Activated T-cell treated with anti-CD3 and anti-CD28 coated beads, Interleukin-2, amount 50 U/mL, for 4 hours (primary cell): ENCODE results near the gene RFNG. TPM values are rescaled to one million over a fixed set of nuclear protein-coding genes. Genes with fewer than 3 reads are reported as not detected.

ENCODE experiments used
- ATAC-seq, 2 donors: fragments of 200-7000 bp; cut with Tn5 transposase; one replicate each; pipeline ENCODE4 v1.10.0; 2021
- DNase-seq: peaks from one replicate; pipeline ENCODE4 v3.0.0-alpha.2; 2020
- H3K27me3 Mint-ChIP-seq: one replicate; pipeline ENCODE4 v1.8.0; 2021; ENCODE audit warnings: low read depth, mixed read lengths
- H3K36me3 Mint-ChIP-seq: one replicate; pipeline ENCODE4 v1.8.0; 2022; ENCODE audit warnings: mixed read lengths; ENCODE audit not compliant: insufficient read depth
- H3K4me1 Mint-ChIP-seq: one replicate; pipeline ENCODE4 v1.8.0; 2021; ENCODE audit warnings: low read depth, mixed read lengths
- H3K4me3 Mint-ChIP-seq: one replicate; pipeline ENCODE4 v1.8.0; 2021; ENCODE audit warnings: mild to moderate bottlenecking, moderate library complexity, mixed read lengths
- H3K9me3 Mint-ChIP-seq: one replicate; pipeline ENCODE4 v1.8.0; 2021; ENCODE audit warnings: mixed read lengths
- total RNA-seq, 3 donors: library from RNA; stranded (reverse); gene quantifications; one replicate each; pipeline ENCODE4 v1.2.1, GENCODE V29; 2021

RFNG gene
- total RNA-seq, 3 donors from 2014 or later, result 20.3 to 21.5 (median 20.4) TPM

- Mint-ChIP-seq H3K27me3 (no peaks in the 10 kb centered on the region), H3K36me3 (peaks cover 7% of the 10 kb centered on the region), H3K4me3 (no peak overlapping the region), H3K4me1 (peaks cover 10% of the 10 kb centered on the region), H3K9me3 (no peaks in the 10 kb centered on the region)
- DNase-seq, result no peak
- ATAC-seq, result no peak
Measured at GRCh38 chr17:82061047-82061925, 9.7 kb upstream of the RFNG start.

GRCh38 chr17:82060614-82061013 is 9.0 kb upstream of the RFNG start:
- Mint-ChIP-seq H3K9me3 (no peaks in the 10 kb centered on the region), H3K4me3 (no peak overlapping the region), H3K4me1 (peaks cover 7% of the 10 kb centered on the region), H3K27me3 (no peaks in the 10 kb centered on the region), H3K36me3 (peaks cover 7% of the 10 kb centered on the region)
- ATAC-seq (no peak), DNase-seq (no peak)

GRCh38 chr17:82060001-82060380 is 8.4 kb upstream of the RFNG start:
- no peak for DNase-seq
- no peaks in the 10 kb centered on the region for H3K27me3 Mint-ChIP-seq
- H3K4me3 Mint-ChIP-seq, result no peak overlapping the region
- no peaks in the 10 kb centered on the region for H3K9me3 Mint-ChIP-seq
- ATAC-seq, result no peak
- peaks cover 7% of the 10 kb centered on the region for H3K36me3 Mint-ChIP-seq
- H3K4me1 Mint-ChIP-seq, result peaks cover 7% of the 10 kb centered on the region

GRCh38 chr17:82059272-82060000 is 7.8 kb upstream of the RFNG start:
- Mint-ChIP-seq H3K36me3 (peaks cover 7% of the 10 kb centered on the region), H3K9me3 (no peaks in the 10 kb centered on the region), H3K4me3 (no peak overlapping the region), H3K4me1 (peaks cover 5% of the 10 kb centered on the region), H3K27me3 (no peaks in the 10 kb centered on the region)
- no peak for ATAC-seq
- no peak for DNase-seq

- ATAC-seq (no peak), DNase-seq (no peak)
- H3K36me3 Mint-ChIP-seq, result peaks cover 7% of the 10 kb centered on the region
- H3K9me3 Mint-ChIP-seq, result no peaks in the 10 kb centered on the region
- no peaks in the 10 kb centered on the region for H3K4me1 Mint-ChIP-seq
- H3K4me3 Mint-ChIP-seq, result no peak overlapping the region
- H3K27me3 Mint-ChIP-seq, result no peaks in the 10 kb centered on the region
Measured at GRCh38 chr17:82058855-82059249, 7.2 kb upstream of the RFNG start.

GRCh38 chr17:82058230-82058854 is 6.7 kb upstream of the RFNG start:
- ATAC-seq (no peak), DNase-seq (no peak)
- Mint-ChIP-seq H3K9me3 (no peaks in the 10 kb centered on the region), H3K4me1 (peaks cover 2% of the 10 kb centered on the region), H3K4me3 (no peak overlapping the region), H3K36me3 (peaks cover 7% of the 10 kb centered on the region), H3K27me3 (no peaks in the 10 kb centered on the region)

- Mint-ChIP-seq H3K36me3 (peaks cover 7% of the 10 kb centered on the region), H3K27me3 (no peaks in the 10 kb centered on the region)
Measured at GRCh38 chr17:82056729-82057621, 5.4 kb upstream of the RFNG start.

GRCh38 chr17:82055965-82056728 is 4.5 kb upstream of the RFNG start:
- DNase-seq (no peak), ATAC-seq (no peak)
- Mint-ChIP-seq H3K9me3 (no peaks in the 10 kb centered on the region), H3K4me3 (no peak overlapping the region), H3K27me3 (no peaks in the 10 kb centered on the region), H3K36me3 (peaks cover 7% of the 10 kb centered on the region), H3K4me1 (peaks cover 2% of the 10 kb centered on the region)

More at GRCh38 chr17:82056729-82057621, 5.4 kb upstream of the RFNG start:
- Mint-ChIP-seq H3K4me3 (no peak overlapping the region), H3K4me1 (peaks cover 2% of the 10 kb centered on the region), H3K9me3 (no peaks in the 10 kb centered on the region)
- ATAC-seq (no peak), DNase-seq (no peak)

GRCh38 chr17:82055023-82055964 is 3.7 kb upstream of the RFNG start:
- no peak for DNase-seq
- no peaks in the 10 kb centered on the region for H3K27me3 Mint-ChIP-seq
- H3K4me1 Mint-ChIP-seq, result peaks cover 8% of the 10 kb centered on the region
- H3K4me3 Mint-ChIP-seq, result no peak overlapping the region
- ATAC-seq, result no peak
- peaks cover 7% of the 10 kb centered on the region for H3K36me3 Mint-ChIP-seq
- no peaks in the 10 kb centered on the region for H3K9me3 Mint-ChIP-seq

- no peak for DNase-seq
- Mint-ChIP-seq H3K4me1 (peaks cover 12% of the 10 kb centered on the region), H3K36me3 (peaks cover 4% of the 10 kb centered on the region), H3K9me3 (no peaks in the 10 kb centered on the region), H3K27me3 (no peaks in the 10 kb centered on the region), H3K4me3 (peak overlapping the region; percentile 58)
- ATAC-seq, result no peak
Measured at GRCh38 chr17:82054351-82055022, 2.9 kb upstream of the RFNG start.

GRCh38 chr17:82053556-82054263 is 2.1 kb upstream of the RFNG start:
- DNase-seq (no peak), ATAC-seq (no peak)
- Mint-ChIP-seq H3K4me1 (peaks cover 12% of the 10 kb centered on the region), H3K27me3 (no peaks in the 10 kb centered on the region), H3K4me3 (peak overlapping the region; percentile 86), H3K9me3 (no peaks in the 10 kb centered on the region), H3K36me3 (peaks cover 4% of the 10 kb centered on the region)

GRCh38 chr17:82053130-82053529 is 1.5 kb upstream of the RFNG start:
- Mint-ChIP-seq H3K27me3 (no peaks in the 10 kb centered on the region), H3K9me3 (no peaks in the 10 kb centered on the region), H3K36me3 (peaks cover 4% of the 10 kb centered on the region), H3K4me1 (peaks cover 12% of the 10 kb centered on the region), H3K4me3 (peak overlapping the region; percentile 86)
- ATAC-seq (no peak), DNase-seq (no peak)
